SK-N-SH (cell line): Measurements from ENCODE around the gene YY1. TPM values are rescaled to one million over a fixed set of nuclear protein-coding genes. Genes with fewer than 3 reads are reported as not detected.

ENCODE experiments used
- CTCF ChIA-PET: fragments of 300-600, 350-600 bp; formaldehyde crosslinking; extraction: SDS; loops from one replicate; lab custom pipeline; 2021; lab: Yijun Ruan, JAX
- POLR2A ChIA-PET: fragments of 350-600 bp; sonication (Branson Sonifier 250); formaldehyde crosslinking; extraction: SDS; loops from one replicate; lab custom pipeline; 2020; ENCODE audit warnings: antibody characterized with exemption, inconsistent platforms; lab: Yijun Ruan, JAX
- DNase-seq: peaks from one replicate; pipeline ENCODE4 v3.0.0; 2012
- H2AFZ ChIP-seq: fragments of 200-600 bp; sonication (generic); 2 replicates; pipeline ENCODE4 v1.8.1; 2016; ENCODE audit warnings: antibody characterized with exemption, mild to moderate bottlenecking, low read depth
- H3F3A ChIP-seq: fragments of 200-600 bp; sonication (generic); replicated peaks from 2 replicates; pipeline ENCODE3; 2016; ENCODE audit warnings: antibody characterized with exemption, mild to moderate bottlenecking; ENCODE audit not compliant: insufficient read depth
- H3K27ac ChIP-seq, 2 experiments: fragments of 200-500 bp in 1 of 2; fragments of 200-600 bp in 1 of 2; sonication (Bioruptor generic) in 1 of 2; sonication (generic), shearing (Covaris generic) in 1 of 2; 2 replicates each; pipeline versions ENCODE4 v1.5.1 to v1.6.1; 2014 to 2016; ENCODE audit warnings: low read depth in 2 of 2, inconsistent platforms in 1 of 2, low read length in 1 of 2, mild to moderate bottlenecking in 1 of 2, mixed read lengths in 1 of 2
- H3K27me3 ChIP-seq: fragments of 200-600 bp; sonication (generic), shearing (Covaris generic); 2 replicates; pipeline ENCODE4 v1.6.1; 2016; ENCODE audit warnings: mixed run types; ENCODE audit not compliant: insufficient read depth
- H3K36me3 ChIP-seq, 2 experiments: fragments of 200-500 bp in 1 of 2; fragments of 200-600 bp in 1 of 2; sonication (Bioruptor generic) in 1 of 2; sonication (generic) in 1 of 2; replicated peaks in 1 of 2; 2 replicates each; pipeline versions ENCODE3 to v1.5.1; 2014 to 2016; ENCODE audit warnings: low read length in 1 of 2, mild to moderate bottlenecking in 1 of 2; ENCODE audit not compliant: insufficient read depth in 2 of 2, control insufficient read depth in 1 of 2
- H3K4me1 ChIP-seq, 2 experiments: fragments of 200-500 bp in 1 of 2; fragments of 200-600 bp in 1 of 2; sonication (Bioruptor generic) in 1 of 2; sonication (generic), shearing (Covaris generic) in 1 of 2; 2 replicates each; pipeline versions ENCODE4 v1.5.1 to v1.6.1; 2014 to 2016; ENCODE audit warnings: low read depth in 1 of 2, low read length in 1 of 2, mixed run types in 1 of 2; ENCODE audit not compliant: insufficient read depth in 2 of 2, control insufficient read depth in 1 of 2
- H3K4me2 ChIP-seq: fragments of 200-600 bp; sonication (generic), shearing (Covaris generic); 2 replicates; pipeline ENCODE4 v1.6.1; 2017; ENCODE audit warnings: mixed run types
- H3K4me3 ChIP-seq, 2 experiments: fragments of 200-500 bp in 1 of 2; fragments of 200-600 bp in 1 of 2; sonication (Bioruptor generic) in 1 of 2; sonication (generic), shearing (Covaris generic) in 1 of 2; 2 replicates each; pipeline versions ENCODE4 v1.5.1 to v1.8.1; 2014 to 2016; ENCODE audit warnings: low read depth in 2 of 2, inconsistent platforms in 1 of 2, low read length in 1 of 2, mild to moderate bottlenecking in 1 of 2, mixed read lengths in 1 of 2, moderate library complexity in 1 of 2
- H3K79me2 ChIP-seq: fragments of 200-600 bp; sonication (generic); 2 replicates; pipeline ENCODE4 v1.8.1; 2017; ENCODE audit warnings: mild to moderate bottlenecking; ENCODE audit not compliant: insufficient read depth
- H3K9ac ChIP-seq: fragments of 200-600 bp; sonication (generic); 2 replicates; pipeline ENCODE4 v1.6.1; 2017; ENCODE audit warnings: mixed run types
- H3K9me2 ChIP-seq: fragments of 200-600 bp; sonication (generic); 2 replicates; pipeline ENCODE4 v1.6.1; 2017; ENCODE audit warnings: mixed run types
- H3K9me3 ChIP-seq: fragments of 200-600 bp; sonication (generic); 2 replicates; pipeline ENCODE4 v1.6.1; 2017; ENCODE audit warnings: mixed run types, mild to moderate bottlenecking, moderate library complexity
- H4K20me1 ChIP-seq: fragments of 200-600 bp; sonication (generic); 2 replicates; pipeline ENCODE4 v1.6.1; 2017; ENCODE audit warnings: mild to moderate bottlenecking, mixed run types; ENCODE audit not compliant: insufficient read depth
- CTCF ChIP-seq: fragments of 200-600 bp; sonication (generic); IDR thresholded peaks from 2 replicates; pipeline ENCODE4 v1.6.1; 2017; ENCODE audit warnings: antibody characterized with exemption, mild to moderate bottlenecking, moderate library complexity
- EP300 ChIP-seq, 2 experiments: IDR thresholded peaks; 2 replicates each; pipeline versions ENCODE4 v1.4.0 to v1.6.1; 2012; ENCODE audit warnings: borderline replicate concordance in 1 of 2, low read depth in 1 of 2, low read length in 1 of 2
- FOXM1 ChIP-seq: IDR thresholded peaks from 2 replicates; pipeline ENCODE4 v1.4.0; 2012; ENCODE audit warnings: low read depth, mild to moderate bottlenecking
- GABPA ChIP-seq: IDR thresholded peaks from 2 replicates; pipeline ENCODE4 v1.4.0; 2012; ENCODE audit warnings: low read depth, mild to moderate bottlenecking
- GATA2 ChIP-seq: sonication (generic); formaldehyde crosslinking; IDR thresholded peaks from 2 replicates; pipeline ENCODE4 v1.5.0; 2020; ENCODE audit warnings: mild to moderate bottlenecking, missing genetic modification reagents
- JUND ChIP-seq: IDR thresholded peaks from 2 replicates; pipeline ENCODE4 v1.4.0; 2012
- MAX ChIP-seq: IDR thresholded peaks from 2 replicates; pipeline ENCODE4 v1.4.0; 2012; ENCODE audit warnings: low read depth
- NFIC ChIP-seq: IDR thresholded peaks from 2 replicates; pipeline ENCODE4 v1.4.0; 2012; ENCODE audit warnings: borderline replicate concordance
- PBX3 ChIP-seq: IDR thresholded peaks from 2 replicates; pipeline ENCODE4; 2012
- POLR2AphosphoS5 ChIP-seq: IDR thresholded peaks from 2 replicates; pipeline ENCODE4 v1.6.1; 2012; ENCODE audit warnings: low read depth, low read length
- RAD21 ChIP-seq: IDR thresholded peaks from 2 replicates; pipeline ENCODE4 v1.6.1; 2012; ENCODE audit warnings: mild to moderate bottlenecking, low read length
- RCOR1 ChIP-seq: fragments of 150-350 bp; IDR thresholded peaks from 2 replicates; pipeline ENCODE4 v1.6.1; 2017; ENCODE audit warnings: antibody characterized with exemption, low read length
- TAF1 ChIP-seq: IDR thresholded peaks from 2 replicates; pipeline ENCODE4 v1.6.1; 2012; ENCODE audit warnings: low read depth, mild to moderate bottlenecking, low read length, moderate library complexity, borderline replicate concordance
- TCF12 ChIP-seq: IDR thresholded peaks from 2 replicates; pipeline ENCODE4 v1.4.0; 2012
- USF1 ChIP-seq: IDR thresholded peaks from 2 replicates; pipeline ENCODE4 v1.4.0; 2012; ENCODE audit warnings: low read depth, borderline replicate concordance
- USF2 ChIP-seq: fragments of 150-350 bp; IDR thresholded peaks from 2 replicates; pipeline ENCODE4 v1.6.1; 2017; ENCODE audit warnings: antibody characterized with exemption, low read length, low read depth, borderline replicate concordance
- YY1 ChIP-seq: IDR thresholded peaks from 2 replicates; pipeline ENCODE4 v1.4.0; 2012; ENCODE audit warnings: low read depth, mild to moderate bottlenecking
- WGBS: methylation state at CpG from one replicate; pipeline ENCODE4 v1.1.6; 2017; ENCODE audit warnings: low lambda C conversion rate; 5-methylcytosine and 5-hydroxymethylcytosine counted together
- polyA plus RNA-seq, 3 experiments: library from polyadenylated mRNA; depleted of rRNA; stranded (reverse); fragments of >200 nt; gene quantifications; 2 replicates each; pipeline ENCODE4 v1.2.3, GENCODE V29; 2012

Gene YY1
- polyA plus RNA-seq, 1 of the 3 experiments (the other 2 are of a cell fraction) = 18.1 TPM

GRCh38 chr14:100211893-100212292 is 27.1 kb upstream of the YY1 start:
- Histone ChIP-seq H3K4me3 (no peak overlapping the region), H4K20me1 (no peaks in the 10 kb centered on the region), H3K9me2 (no peaks in the 10 kb centered on the region), H3K4me2 (no peak overlapping the region), H3K9ac (no peak overlapping the region), H3K79me2 (no peaks in the 10 kb centered on the region), H3K36me3 (no peaks in the 10 kb centered on the region), H3K4me1 (peaks cover 6 to 10% of the 10 kb centered on the region in 2 experiments; a peak in 1 of 4 replicates), H3F3A (peaks cover 4% of the 10 kb centered on the region), H3K27ac (no peak overlapping the region), H2AFZ (no peak overlapping the region), H3K27me3 (no peaks in the 10 kb centered on the region), H3K9me3 (no peaks in the 10 kb centered on the region)
- ChIA-PET CTCF (no interaction called here), POLR2A (no interaction called here)
- WGBS = 86% methylated on average over 7 of the region's 7 CpGs
- no peak for TF ChIP-seq TAF1
- DNase-seq = no peak

- ChIA-PET POLR2A (no interaction called here), CTCF (interaction anchor here (1.0 to 1.5 kb wide), 3 partner anchors 19 to 230 kb away, joined by 3 to 8 read pairs (median 3); no protein-coding TSS in a partner anchor)
- H3K9me3 ChIP-seq = no peaks in the 10 kb centered on the region
- H3F3A ChIP-seq = peaks cover 4% of the 10 kb centered on the region
- H4K20me1 ChIP-seq = no peaks in the 10 kb centered on the region
- 89% methylated on average over 6 of the region's 7 CpGs for WGBS
- H3K36me3 ChIP-seq = no peaks in the 10 kb centered on the region
- TF ChIP-seq TCF12 (no peak), GABPA (no peak), RAD21 (no peak), RCOR1 (no peak), POLR2AphosphoS5 (no peak)
- no peaks in the 10 kb centered on the region for H3K9me2 ChIP-seq
- H3K4me3 ChIP-seq = no peak overlapping the region
- H3K27me3 ChIP-seq = no peaks in the 10 kb centered on the region
- H3K27ac ChIP-seq = no peak overlapping the region
- H3K9ac ChIP-seq = no peak overlapping the region
- no peak overlapping the region for H2AFZ ChIP-seq
- DNase-seq = no peak
- peaks cover 6 to 10% of the 10 kb centered on the region in 2 experiments; a peak in 1 of 4 replicates for H3K4me1 ChIP-seq
- H3K79me2 ChIP-seq = no peaks in the 10 kb centered on the region
- H3K4me2 ChIP-seq = no peak overlapping the region
Observed at GRCh38 chr14:100212476-100213333, 26.2 kb upstream of the YY1 start.

- DNase-seq = no peak
- H3K9me3 ChIP-seq = no peaks in the 10 kb centered on the region
- H3K9me2 ChIP-seq = no peaks in the 10 kb centered on the region
- H3F3A ChIP-seq = peaks cover 4% of the 10 kb centered on the region
- POLR2A ChIA-PET = interaction anchor here (2.0 kb wide), 1 partner anchor 19 kb away, joined by 5 read pairs; no protein-coding TSS in a partner anchor
- 95% methylated on average over 15 of the region's 15 CpGs for WGBS
- peak overlapping the region in 1 of 2 experiments; percentile 85; a peak in 2 of 4 replicates for H3K27ac ChIP-seq
- peak overlapping the region; percentile 60; a peak in 3 of 4 replicates for H3K4me3 ChIP-seq
- H3K9ac ChIP-seq = peak overlapping the region; percentile 83; the same call in 1 of the 2 replicates
- no peaks in the 10 kb centered on the region for H4K20me1 ChIP-seq
- H3K4me2 ChIP-seq = peak overlapping the region; percentile 83
- CTCF ChIA-PET = interaction anchor here (1.0 to 1.5 kb wide), 4 partner anchors 13 to 164 kb away, joined by 3 to 8 read pairs (median 3); no protein-coding TSS in a partner anchor
- H3K79me2 ChIP-seq = no peaks in the 10 kb centered on the region
- H3K4me1 ChIP-seq = peaks cover 6 to 10% of the 10 kb centered on the region in 2 experiments; a peak in 1 of 4 replicates
- peak overlapping the region; percentile 93; the same call in 1 of the 2 replicates for H2AFZ ChIP-seq
- no peaks in the 10 kb centered on the region for H3K36me3 ChIP-seq
- H3K27me3 ChIP-seq = no peaks in the 10 kb centered on the region
- no peak for TF ChIP-seq USF2
- no peak for TF ChIP-seq USF1
- TF ChIP-seq FOXM1 = no peak
- TF ChIP-seq CTCF = no peak
- TF ChIP-seq YY1 = no peak
- no peak for TF ChIP-seq JUND
- no peak for TF ChIP-seq PBX3
- TF ChIP-seq GATA2 (CRISPR knock-in tag) = no peak
- TF ChIP-seq MAX = no peak
- no peak for TF ChIP-seq NFIC
- TF ChIP-seq EP300 (IDR thresholded peaks at IDR 0.05; ENCODE audit: borderline replicate concordance in 1 of 2, low read depth in 1 of 2, low read length in 1 of 2) = no peak
Observed at GRCh38 chr14:100213587-100213955, 25.4 kb upstream of the YY1 start.
